ENCODE measurements around the gene HSPA1A.
"Not testable (repeated sequence)": the region's sequence is repeated elsewhere in the genome, so short reads cannot be mapped to it uniquely, and the experiment has no call there.

Gene HSPA1A

GRCh38 chr6:31831350-31832215, 16.2 kb downstream of the HSPA1A start:
- Histone ChIP-seq H3K4me3 (ENCODE audit: low read length) (peak overlapping the region; percentile 97), H3K9me3 (ENCODE audit: insufficient read depth, low read depth, low read length) (no peaks in the 10 kb centered on the region), H3K36me3 (ENCODE audit: insufficient read depth, low read depth, low read length) (peaks cover 9% of the 10 kb centered on the region), H3K9ac (ENCODE audit: low read depth, low read length) (peak overlapping the region; percentile 84; the same call in 1 of the 2 replicates), H3K4me1 (ENCODE audit: insufficient read depth, low read length) (peaks cover 1% of the 10 kb centered on the region; the same call in 1 of the 2 replicates), H3K27ac (ENCODE audit: low read length) (no peak overlapping the region), H3K27me3 (ENCODE audit: insufficient read depth, low read length) (no peaks in the 10 kb centered on the region)

- Histone ChIP-seq H3K4me3 (ENCODE audit: low read length) (peak overlapping the region; percentile 91), H3K4me1 (ENCODE audit: insufficient read depth, low read length) (peaks cover 8% of the 10 kb centered on the region; the same call in 1 of the 2 replicates), H3K27ac (ENCODE audit: low read length) (peak overlapping the region; percentile 93), H3K27me3 (ENCODE audit: insufficient read depth, low read length) (no peaks in the 10 kb centered on the region), H3K9ac (ENCODE audit: low read depth, low read length) (peak overlapping the region; percentile 99), H3K36me3 (ENCODE audit: insufficient read depth, low read depth, low read length) (peaks cover 39% of the 10 kb centered on the region), H3K9me3 (ENCODE audit: insufficient read depth, low read depth, low read length) (no peaks in the 10 kb centered on the region)
Observed at GRCh38 chr6:31834367-31835250, 19.3 kb downstream of the HSPA1A start.

DNA sequence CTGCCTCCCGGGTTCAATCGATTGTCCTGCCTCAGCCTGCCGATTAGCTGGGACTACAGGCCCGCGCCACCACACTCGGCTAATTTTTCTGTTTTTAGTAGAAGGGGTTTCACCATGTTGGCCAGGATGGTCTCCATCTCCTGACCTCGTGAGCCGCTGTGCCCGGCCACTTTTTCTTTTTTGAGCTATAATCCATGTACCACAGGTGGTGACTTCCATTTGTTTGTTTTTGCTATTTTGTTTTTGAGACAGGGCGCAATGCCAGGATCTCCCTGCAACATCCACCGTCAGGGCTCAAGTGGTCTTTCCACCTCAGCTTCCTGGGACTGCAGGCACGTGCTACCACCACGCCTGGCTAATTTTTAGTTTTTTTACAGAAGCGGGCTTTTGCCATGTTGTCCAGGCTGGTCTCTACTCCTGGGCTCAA, 20.7 kb downstream of the HSPA1A start:
- Histone ChIP-seq H3K4me3 (ENCODE audit: low read length) (peak overlapping the region; percentile 91), H3K27ac (ENCODE audit: low read length) (peak overlapping the region; percentile 12), H3K4me1 (ENCODE audit: insufficient read depth, low read length) (peaks cover 8% of the 10 kb centered on the region; the same call in 1 of the 2 replicates), H3K36me3 (ENCODE audit: insufficient read depth, low read depth, low read length) (peaks cover 53% of the 10 kb centered on the region), H3K27me3 (ENCODE audit: insufficient read depth, low read length) (no peaks in the 10 kb centered on the region), H3K9me3 (ENCODE audit: insufficient read depth, low read depth, low read length) (no peaks in the 10 kb centered on the region), H3K9ac (ENCODE audit: low read depth, low read length) (peak overlapping the region; percentile 99)

GRCh38 chr6:31836474-31837368, 21.4 kb downstream of the HSPA1A start:
- Histone ChIP-seq H3K36me3 (ENCODE audit: insufficient read depth, low read depth, low read length) (peaks cover 53% of the 10 kb centered on the region), H3K27me3 (ENCODE audit: insufficient read depth, low read length) (no peaks in the 10 kb centered on the region), H3K9ac (ENCODE audit: low read depth, low read length) (peak overlapping the region; percentile 99), H3K9me3 (ENCODE audit: insufficient read depth, low read depth, low read length) (no peaks in the 10 kb centered on the region), H3K4me3 (ENCODE audit: low read length) (peak overlapping the region; percentile 91), H3K27ac (ENCODE audit: low read length) (peak overlapping the region; percentile 12), H3K4me1 (ENCODE audit: insufficient read depth, low read length) (peaks cover 8% of the 10 kb centered on the region; the same call in 1 of the 2 replicates)

DNA sequence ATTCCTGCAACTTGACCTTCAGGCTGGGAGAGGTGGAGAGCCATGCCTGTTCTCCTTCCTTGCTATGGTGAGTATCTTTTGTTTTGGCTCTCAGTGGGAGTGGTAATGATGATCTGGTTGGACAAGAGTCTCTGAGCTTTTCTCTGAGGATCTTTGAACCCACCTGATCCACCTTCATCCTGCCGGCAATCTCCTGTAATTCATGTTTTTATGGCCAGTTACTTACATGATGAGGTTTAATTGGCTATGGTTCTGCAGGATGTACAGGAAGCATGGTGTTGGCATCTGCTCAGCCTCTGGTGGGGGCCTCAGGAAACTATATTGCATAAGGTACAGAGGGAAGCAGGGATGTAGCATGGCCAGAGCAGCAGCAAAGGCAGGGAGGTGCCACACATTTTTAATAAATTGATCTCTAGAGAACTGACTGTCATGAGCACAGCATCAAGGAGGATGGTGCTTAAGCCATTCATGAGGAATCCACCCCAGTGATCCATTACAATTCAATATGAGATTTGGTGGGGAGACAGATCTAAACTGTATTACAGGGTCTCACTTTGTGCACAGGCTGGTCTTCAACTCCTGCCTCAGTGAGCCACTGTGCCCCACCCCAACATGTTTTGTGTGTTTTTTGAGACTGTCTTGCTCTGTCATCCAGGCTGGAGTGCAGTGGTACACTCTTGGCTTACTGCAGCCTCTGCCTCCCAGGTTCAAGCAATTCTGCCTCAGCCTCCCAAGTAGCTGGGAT, 22.2 kb downstream of the HSPA1A start:
- Histone ChIP-seq H3K27me3 (ENCODE audit: insufficient read depth, low read length) (no peaks in the 10 kb centered on the region), H3K9me3 (ENCODE audit: insufficient read depth, low read depth, low read length) (no peaks in the 10 kb centered on the region), H3K4me3 (ENCODE audit: low read length) (peak overlapping the region; percentile 91), H3K4me1 (ENCODE audit: insufficient read depth, low read length) (peaks cover 8% of the 10 kb centered on the region; the same call in 1 of the 2 replicates), H3K36me3 (ENCODE audit: insufficient read depth, low read depth, low read length) (peaks cover 53% of the 10 kb centered on the region), H3K9ac (ENCODE audit: low read depth, low read length) (peak overlapping the region; percentile 99; the same call in 1 of the 2 replicates), H3K27ac (ENCODE audit: low read length) (no peak overlapping the region)

DNA sequence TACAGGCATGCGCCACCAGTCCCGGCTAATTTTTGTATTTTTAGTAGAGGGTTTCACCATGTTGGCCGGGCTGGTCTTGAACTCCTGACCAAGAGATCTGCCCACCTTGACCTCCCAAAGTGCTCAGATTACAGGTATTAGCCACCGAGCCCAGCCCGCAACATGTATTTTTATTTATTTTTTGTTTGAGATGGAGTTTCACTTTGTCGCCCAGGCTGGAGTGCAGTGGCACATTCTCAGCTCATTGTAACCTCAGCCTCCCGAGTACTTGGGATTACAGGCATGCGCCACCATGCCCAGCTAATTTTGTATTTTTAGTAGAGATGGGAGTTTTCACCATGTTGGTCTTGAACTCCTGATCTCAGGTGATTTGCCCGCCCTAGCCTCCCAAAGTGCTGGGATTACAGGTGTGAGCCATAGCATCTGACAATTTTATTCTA, 22.8 kb downstream of the HSPA1A start:
- peak overlapping the region; percentile 99; the same call in 1 of the 2 replicates for H3K9ac ChIP-seq (ENCODE audit: low read depth, low read length)
- H3K27ac ChIP-seq (ENCODE audit: low read length); H3K4me1 ChIP-seq (ENCODE audit: insufficient read depth, low read length); H3K27me3 ChIP-seq (ENCODE audit: insufficient read depth, low read length); H3K9me3 ChIP-seq (ENCODE audit: insufficient read depth, low read depth, low read length): not testable (repeated sequence)
- peaks cover 53% of the 10 kb centered on the region for H3K36me3 ChIP-seq (ENCODE audit: insufficient read depth, low read depth, low read length)
- peak overlapping the region; percentile 91 for H3K4me3 ChIP-seq (ENCODE audit: low read length)

DNA sequence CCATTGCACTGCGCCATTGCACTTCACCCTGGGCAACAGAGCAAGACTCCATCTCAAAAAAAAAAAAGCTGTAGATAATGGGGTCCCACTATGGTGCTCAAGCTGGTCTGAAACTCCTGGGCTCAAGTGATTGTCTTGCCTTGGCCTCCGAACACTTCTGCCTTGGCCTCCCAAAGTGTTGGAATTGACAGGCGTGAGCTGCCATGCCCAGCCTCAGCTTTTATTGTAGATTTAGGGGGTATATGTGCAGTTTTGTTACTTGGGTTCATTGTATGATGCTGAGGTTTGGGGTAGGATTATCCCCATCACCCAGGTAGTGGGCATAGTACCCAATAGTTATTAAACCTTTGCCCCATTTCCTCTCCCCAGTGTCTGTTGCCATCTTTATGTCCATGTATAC, 23.6 kb downstream of the HSPA1A start:
- Histone ChIP-seq H3K9ac (ENCODE audit: low read depth, low read length) (no peak overlapping the region), H3K36me3 (ENCODE audit: insufficient read depth, low read depth, low read length) (peaks cover 53% of the 10 kb centered on the region), H3K9me3 (ENCODE audit: insufficient read depth, low read depth, low read length) (no peaks in the 10 kb centered on the region), H3K27me3 (ENCODE audit: insufficient read depth, low read length) (no peaks in the 10 kb centered on the region), H3K4me3 (ENCODE audit: low read length) (peak overlapping the region; percentile 91; the same call in 1 of the 2 replicates), H3K27ac (ENCODE audit: low read length) (no peak overlapping the region), H3K4me1 (ENCODE audit: insufficient read depth, low read length) (peaks cover 8% of the 10 kb centered on the region; the same call in 1 of the 2 replicates)

DNA sequence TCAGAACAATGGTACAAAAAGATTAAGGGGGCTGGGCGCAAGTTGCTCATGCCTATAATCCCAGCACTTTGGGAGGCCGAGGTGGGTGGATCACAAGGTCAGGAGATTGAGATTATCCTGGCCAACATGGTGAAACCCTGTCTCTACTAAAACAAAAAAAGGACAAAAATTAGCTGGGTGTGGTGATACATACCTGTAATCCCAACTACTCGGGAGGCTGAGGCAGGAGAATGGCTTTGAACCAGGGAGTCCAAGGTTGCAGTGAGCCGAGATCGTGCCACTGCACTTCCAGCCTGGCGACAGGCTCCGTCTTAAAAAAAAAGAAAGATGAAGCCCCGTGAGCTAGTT, 24.4 kb downstream of the HSPA1A start:
- not testable (repeated sequence) for H3K27ac ChIP-seq (ENCODE audit: low read length); H3K9ac ChIP-seq (ENCODE audit: low read depth, low read length); H3K4me3 ChIP-seq (ENCODE audit: low read length); H3K27me3 ChIP-seq (ENCODE audit: insufficient read depth, low read length); H3K9me3 ChIP-seq (ENCODE audit: insufficient read depth, low read depth, low read length); H3K4me1 ChIP-seq (ENCODE audit: insufficient read depth, low read length)
- H3K36me3 ChIP-seq (ENCODE audit: insufficient read depth, low read depth, low read length) = peaks cover 53% of the 10 kb centered on the region

DNA sequence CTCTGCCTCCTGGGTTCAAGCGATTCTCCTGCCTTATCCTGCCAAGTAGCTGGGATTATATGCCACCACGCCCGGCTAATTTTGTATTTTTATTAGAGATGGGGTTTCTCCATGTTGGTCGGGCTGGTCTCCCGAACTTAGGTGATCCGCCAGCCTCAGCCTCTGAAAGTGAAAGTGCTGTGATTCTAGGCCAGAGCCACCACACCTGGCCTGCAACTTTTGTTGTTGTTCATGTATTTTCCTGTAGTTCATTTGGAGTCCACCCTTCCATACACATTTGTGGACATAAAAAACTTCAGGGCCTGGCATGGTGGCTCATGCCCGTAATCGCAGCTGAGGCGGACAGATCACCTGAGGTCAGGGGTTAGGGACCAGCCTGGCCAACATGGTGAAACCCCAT, 26.7 kb downstream of the HSPA1A start:
- H3K4me1 ChIP-seq (ENCODE audit: insufficient read depth, low read length) = peaks cover 8% of the 10 kb centered on the region; the same call in 1 of the 2 replicates
- H3K9ac ChIP-seq (ENCODE audit: low read depth, low read length) = no peak overlapping the region
- peaks cover 39% of the 10 kb centered on the region for H3K36me3 ChIP-seq (ENCODE audit: insufficient read depth, low read depth, low read length)
- H3K27me3 ChIP-seq (ENCODE audit: insufficient read depth, low read length) = no peaks in the 10 kb centered on the region
- no peak overlapping the region for H3K4me3 ChIP-seq (ENCODE audit: low read length)
- no peaks in the 10 kb centered on the region for H3K9me3 ChIP-seq (ENCODE audit: insufficient read depth, low read depth, low read length)
- no peak overlapping the region for H3K27ac ChIP-seq (ENCODE audit: low read length)

DNA sequence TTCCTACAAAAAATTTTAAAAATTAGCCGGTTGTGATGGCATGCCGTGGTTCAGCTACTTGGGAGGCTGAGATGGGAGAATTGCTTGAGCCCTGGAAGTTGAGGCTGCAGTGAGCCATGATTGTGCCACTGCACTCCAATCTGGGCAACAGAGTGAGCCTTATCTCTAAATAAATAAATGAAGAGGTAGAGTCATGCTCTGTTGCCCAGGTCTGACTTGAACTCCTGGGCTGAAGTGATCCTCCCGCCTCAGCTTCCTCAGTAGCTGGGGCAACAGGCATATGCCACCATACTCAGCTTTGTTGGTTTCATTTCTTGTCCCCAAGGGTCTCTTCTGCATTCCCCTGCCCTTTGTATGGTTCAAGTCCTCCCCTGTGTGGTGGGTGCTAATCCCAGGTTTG, 29.2 kb downstream of the HSPA1A start:
- Histone ChIP-seq H3K27ac (ENCODE audit: low read length) (no peak overlapping the region), H3K27me3 (ENCODE audit: insufficient read depth, low read length) (no peaks in the 10 kb centered on the region), H3K9me3 (ENCODE audit: insufficient read depth, low read depth, low read length) (no peaks in the 10 kb centered on the region), H3K4me1 (ENCODE audit: insufficient read depth, low read length) (no peaks in the 10 kb centered on the region), H3K4me3 (ENCODE audit: low read length) (no peak overlapping the region), H3K36me3 (ENCODE audit: insufficient read depth, low read depth, low read length) (peaks cover 14% of the 10 kb centered on the region), H3K9ac (ENCODE audit: low read depth, low read length) (no peak overlapping the region)
